GM20431 (cell line): ENCODE data around the gene RHOB.
"Not testable (repeated sequence)": the region's sequence is repeated elsewhere in the genome, so short reads cannot be mapped to it uniquely, and the experiment has no call there.

Source experiments
- in situ Hi-C: fragments of 300-500 bp; cut with MseI, MboI; formaldehyde crosslinking; loops from one replicate; pipeline ENCODE4 v1.15.0; 2020; ENCODE audit warnings: low sequenced_read_pairs; ENCODE audit not compliant: unreplicated experiment

RHOB gene

GRCh38 chr2:20451000-20451290 is 4.1 kb downstream of the RHOB start:
- in situ Hi-C loops: no loop called here

- in situ Hi-C loops: no loop called here
These were observed 4.5 kb downstream of the RHOB start for GRCh38 chr2:20451341-20451740.

- in situ Hi-C loops: no loop called here
These were observed 5.1 kb downstream of the RHOB start for GRCh38 chr2:20451761-20452499.

GRCh38 chr2:20452551-20452950 is 5.7 kb downstream of the RHOB start:
- in situ Hi-C loops: no loop called here

GRCh38 chr2:20453087-20453486 is 6.2 kb downstream of the RHOB start:
- in situ Hi-C loops: no loop called here

GRCh38 chr2:20454036-20454981 is 7.4 kb downstream of the RHOB start:
- in situ Hi-C loops: no loop called here

GRCh38 chr2:20455076-20455587 is 8.3 kb downstream of the RHOB start:
- in situ Hi-C loops: no loop called here

GRCh38 chr2:20456116-20456571 is 9.3 kb downstream of the RHOB start:
- in situ Hi-C loops: no loop called here

- in situ Hi-C loops: no loop called here
These were observed 10.0 kb downstream of the RHOB start for GRCh38 chr2:20456636-20457426.

GRCh38 chr2:20457661-20458630 is 11.1 kb downstream of the RHOB start:
- in situ Hi-C loops: no loop called here

GRCh38 chr2:20458737-20459484 is 12.0 kb downstream of the RHOB start:
- in situ Hi-C loops: not testable (repeated sequence)

GRCh38 chr2:20465716-20466394 is 19.0 kb downstream of the RHOB start:
- in situ Hi-C loops: no loop called here

- in situ Hi-C loops: no loop called here
These were observed 21.1 kb downstream of the RHOB start for GRCh38 chr2:20467789-20468548.

- in situ Hi-C loops: no loop called here
These were observed 22.0 kb downstream of the RHOB start for GRCh38 chr2:20468549-20469500.

GRCh38 chr2:20469595-20469994 is 22.7 kb downstream of the RHOB start:
- in situ Hi-C loops: no loop called here

- in situ Hi-C loops: no loop called here
These were observed 23.3 kb downstream of the RHOB start for GRCh38 chr2:20470211-20470610.
